ENCODE data around the gene NCKAP1.

The NCKAP1 gene

DNA sequence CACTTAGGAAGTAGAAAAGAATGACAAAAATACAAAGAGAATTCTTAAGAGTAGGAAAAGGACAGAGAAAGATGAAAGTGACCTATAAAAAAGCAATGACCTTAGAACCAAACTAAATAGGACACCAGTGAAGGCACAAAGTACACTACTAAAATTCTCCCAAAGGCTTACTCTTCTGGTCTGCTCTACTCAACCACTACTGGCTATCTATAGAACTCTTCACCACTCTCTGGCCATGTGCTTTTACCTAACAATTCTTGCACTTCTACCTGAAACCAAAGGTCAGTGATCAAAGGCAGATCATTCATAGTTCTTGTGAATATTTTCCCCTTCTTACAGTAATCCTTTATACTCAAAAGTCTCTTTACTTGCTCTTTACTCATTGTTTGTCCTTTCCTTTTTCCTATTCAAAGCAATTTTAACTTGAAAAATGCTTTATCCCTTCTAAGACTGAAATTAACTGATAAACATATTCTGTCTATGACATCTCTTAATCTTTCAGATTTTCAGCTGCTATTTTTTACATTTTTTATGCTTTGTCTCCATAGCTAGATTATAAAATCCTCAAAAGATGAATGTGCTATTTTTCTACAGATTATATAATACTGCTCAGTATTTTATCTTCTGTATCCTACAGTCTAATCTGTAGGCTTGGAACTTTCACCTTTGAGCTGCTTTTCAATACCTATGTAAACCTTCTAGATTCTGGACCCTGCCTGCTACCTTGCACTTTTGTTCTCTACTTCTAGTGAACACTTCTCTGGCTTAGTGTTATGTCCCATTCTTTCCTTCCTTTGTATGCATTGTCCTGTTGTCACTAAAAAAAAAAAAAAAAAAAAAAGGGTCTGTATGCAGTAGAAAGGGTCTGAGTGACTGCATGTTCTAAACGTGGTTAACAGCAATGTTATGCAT is 64.6 kb downstream of the NCKAP1 start:
- DNase-seq (no peak), ATAC-seq (ENCODE audit: insufficient read depth, low read depth) (no peak)
- no peak for TF ChIP-seq EZH2 (IDR thresholded peaks at IDR 0.05; ENCODE audit: borderline replicate concordance, low read depth, low read length, severe bottlenecking)
- TF ChIP-seq, protein P1, sequence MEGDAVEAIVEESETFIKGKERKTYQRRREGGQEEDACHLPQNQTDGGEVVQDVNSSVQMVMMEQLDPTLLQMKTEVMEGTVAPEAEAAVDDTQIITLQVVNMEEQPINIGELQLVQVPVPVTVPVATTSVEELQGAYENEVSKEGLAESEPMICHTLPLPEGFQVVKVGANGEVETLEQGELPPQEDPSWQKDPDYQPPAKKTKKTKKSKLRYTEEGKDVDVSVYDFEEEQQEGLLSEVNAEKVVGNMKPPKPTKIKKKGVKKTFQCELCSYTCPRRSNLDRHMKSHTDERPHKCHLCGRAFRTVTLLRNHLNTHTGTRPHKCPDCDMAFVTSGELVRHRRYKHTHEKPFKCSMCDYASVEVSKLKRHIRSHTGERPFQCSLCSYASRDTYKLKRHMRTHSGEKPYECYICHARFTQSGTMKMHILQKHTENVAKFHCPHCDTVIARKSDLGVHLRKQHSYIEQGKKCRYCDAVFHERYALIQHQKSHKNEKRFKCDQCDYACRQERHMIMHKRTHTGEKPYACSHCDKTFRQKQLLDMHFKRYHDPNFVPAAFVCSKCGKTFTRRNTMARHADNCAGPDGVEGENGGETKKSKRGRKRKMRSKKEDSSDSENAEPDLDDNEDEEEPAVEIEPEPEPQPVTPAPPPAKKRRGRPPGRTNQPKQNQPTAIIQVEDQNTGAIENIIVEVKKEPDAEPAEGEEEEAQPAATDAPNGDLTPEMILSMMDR (IDR thresholded peaks at IDR 0.05; ENCODE audit: borderline replicate concordance, extremely low read depth, low read length, poor library complexity, severe bottlenecking), result no peak
- H3K36me3 ChIP-seq (ENCODE audit: insufficient read depth, low read length), result no peaks in the 10 kb centered on the region
- no peaks in the 10 kb centered on the region for H3K79me2 ChIP-seq (ENCODE audit: insufficient read depth, low read length)
- H3K9me3 ChIP-seq (ENCODE audit: insufficient read depth, low read length, severe bottlenecking), result no peaks in the 10 kb centered on the region
- H3K4me2 ChIP-seq (ENCODE audit: insufficient read depth, low read length), result no peak overlapping the region
- H2AFZ ChIP-seq (ENCODE audit: low read depth, low read length), result no peak overlapping the region
- H3K4me3 ChIP-seq (ENCODE audit: low read depth in 1 of 2, low read length in 2 of 2), result no peak overlapping the region
- no peak overlapping the region for H3K27ac ChIP-seq (ENCODE audit: low read length)
- no peak overlapping the region for H3K9ac ChIP-seq (ENCODE audit: low read depth, low read length)
- no peaks in the 10 kb centered on the region for H3K4me1 ChIP-seq (ENCODE audit: insufficient read depth, low read length)
- H3K27me3 ChIP-seq (ENCODE audit: insufficient read depth, low read length, poor library complexity), result peaks cover 3% of the 10 kb centered on the region
- H4K20me1 ChIP-seq (ENCODE audit: insufficient read depth, low read length), result no peaks in the 10 kb centered on the region

DNA sequence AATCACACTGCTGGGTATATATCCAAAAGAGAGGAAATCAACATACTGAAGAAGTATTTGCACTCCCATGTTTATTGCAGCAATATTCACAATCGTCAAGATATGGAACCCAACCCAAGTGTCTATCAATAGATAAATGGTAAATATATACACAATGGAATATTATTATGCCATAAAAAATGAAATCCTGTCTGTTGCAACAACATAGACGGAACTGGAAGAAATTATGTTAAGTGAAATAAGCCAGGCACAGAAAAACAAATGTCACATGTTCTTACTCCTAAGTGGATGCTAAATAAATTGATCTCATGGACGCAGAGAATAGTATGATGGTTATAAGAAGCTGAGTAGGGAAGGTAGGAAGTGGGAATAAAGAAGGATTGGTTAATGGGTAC is 65.7 kb downstream of the NCKAP1 start:
- H3K27me3 ChIP-seq (ENCODE audit: insufficient read depth, low read length, poor library complexity), result peaks cover 3% of the 10 kb centered on the region
- no peaks in the 10 kb centered on the region for H3K36me3 ChIP-seq (ENCODE audit: insufficient read depth, low read length)
- no peaks in the 10 kb centered on the region for H3K4me1 ChIP-seq (ENCODE audit: insufficient read depth, low read length)
- no peak overlapping the region for H3K27ac ChIP-seq (ENCODE audit: low read length)
- no peaks in the 10 kb centered on the region for H4K20me1 ChIP-seq (ENCODE audit: insufficient read depth, low read length)
- DNase-seq (no peak), ATAC-seq (ENCODE audit: insufficient read depth, low read depth) (no peak)
- H2AFZ ChIP-seq (ENCODE audit: low read depth, low read length), result no peak overlapping the region
- H3K9ac ChIP-seq (ENCODE audit: low read depth, low read length), result no peak overlapping the region
- TF ChIP-seq, protein P1 (IDR thresholded peaks at IDR 0.05; ENCODE audit: borderline replicate concordance, extremely low read depth, low read length, poor library complexity, severe bottlenecking), result no peak
- TF ChIP-seq EZH2 (IDR thresholded peaks at IDR 0.05; ENCODE audit: borderline replicate concordance, low read depth, low read length, severe bottlenecking), result no peak
- no peaks in the 10 kb centered on the region for H3K9me3 ChIP-seq (ENCODE audit: insufficient read depth, low read length, severe bottlenecking)
- no peak overlapping the region for H3K4me2 ChIP-seq (ENCODE audit: insufficient read depth, low read length)
- no peak overlapping the region for H3K4me3 ChIP-seq (ENCODE audit: low read depth in 1 of 2, low read length in 2 of 2)
- H3K79me2 ChIP-seq (ENCODE audit: insufficient read depth, low read length), result no peaks in the 10 kb centered on the region

DNA sequence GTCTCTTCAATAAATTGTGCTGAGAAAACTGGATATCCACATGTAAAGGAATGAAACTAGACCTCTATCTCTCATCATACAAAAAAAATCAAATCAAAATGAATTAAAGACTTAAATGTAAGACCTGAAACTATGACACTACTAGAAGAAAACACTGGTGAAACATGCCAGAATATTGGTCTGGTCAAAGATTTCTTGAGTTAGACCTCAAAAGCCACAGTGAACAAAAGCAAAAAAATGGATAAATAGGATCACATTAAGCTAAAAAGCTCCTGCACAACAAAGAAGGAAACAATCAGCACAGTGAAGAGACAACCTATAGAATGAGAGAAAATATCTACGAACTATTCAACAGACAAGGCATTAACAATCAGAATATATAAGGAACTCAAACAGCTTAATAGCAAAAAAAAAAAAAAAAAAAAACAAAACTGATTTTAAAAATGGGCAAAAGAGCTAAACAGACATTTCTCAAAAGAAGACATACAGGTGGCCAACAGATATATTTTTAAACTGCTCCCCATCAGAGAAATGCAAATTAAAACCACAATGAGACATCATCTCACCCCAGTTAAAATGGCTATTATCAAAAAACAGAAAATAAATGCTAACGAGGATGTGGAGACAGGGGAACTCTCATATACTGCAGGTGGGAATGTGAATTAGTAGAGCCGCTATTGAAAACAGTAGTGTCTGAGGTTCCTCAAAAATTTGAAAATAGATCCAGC is 66.3 kb downstream of the NCKAP1 start:
- no peak overlapping the region for H3K9ac ChIP-seq (ENCODE audit: low read depth, low read length)
- H3K4me1 ChIP-seq (ENCODE audit: insufficient read depth, low read length), result no peaks in the 10 kb centered on the region
- no peaks in the 10 kb centered on the region for H3K36me3 ChIP-seq (ENCODE audit: insufficient read depth, low read length)
- DNase-seq (no peak), ATAC-seq (ENCODE audit: insufficient read depth, low read depth) (no peak)
- H3K4me3 ChIP-seq (ENCODE audit: low read depth in 1 of 2, low read length in 2 of 2), result no peak overlapping the region
- H3K9me3 ChIP-seq (ENCODE audit: insufficient read depth, low read length, severe bottlenecking), result no peaks in the 10 kb centered on the region
- peaks cover 3% of the 10 kb centered on the region for H3K27me3 ChIP-seq (ENCODE audit: insufficient read depth, low read length, poor library complexity)
- no peak overlapping the region for H3K27ac ChIP-seq (ENCODE audit: low read length)
- no peak overlapping the region for H3K4me2 ChIP-seq (ENCODE audit: insufficient read depth, low read length)
- no peaks in the 10 kb centered on the region for H3K79me2 ChIP-seq (ENCODE audit: insufficient read depth, low read length)
- no peak overlapping the region for H2AFZ ChIP-seq (ENCODE audit: low read depth, low read length)
- H4K20me1 ChIP-seq (ENCODE audit: insufficient read depth, low read length), result no peaks in the 10 kb centered on the region
- TF ChIP-seq EZH2 (IDR thresholded peaks at IDR 0.05; ENCODE audit: borderline replicate concordance, low read depth, low read length, severe bottlenecking), result no peak
- TF ChIP-seq, protein P1 (IDR thresholded peaks at IDR 0.05; ENCODE audit: borderline replicate concordance, extremely low read depth, low read length, poor library complexity, severe bottlenecking), result no peak
